Fibroblast of peridontal ligament (primary cell): ENCODE results near the gene MALRD1.
A peak's percentile ranks its signal among the peaks of the same experiment; 100 is the strongest.

ENCODE experiments used
- DNase-seq: peaks from one replicate; pipeline ENCODE4 v3.0.0-alpha.2; 2010; ENCODE audit errors: extremely low read depth

The MALRD1 gene

DNA sequence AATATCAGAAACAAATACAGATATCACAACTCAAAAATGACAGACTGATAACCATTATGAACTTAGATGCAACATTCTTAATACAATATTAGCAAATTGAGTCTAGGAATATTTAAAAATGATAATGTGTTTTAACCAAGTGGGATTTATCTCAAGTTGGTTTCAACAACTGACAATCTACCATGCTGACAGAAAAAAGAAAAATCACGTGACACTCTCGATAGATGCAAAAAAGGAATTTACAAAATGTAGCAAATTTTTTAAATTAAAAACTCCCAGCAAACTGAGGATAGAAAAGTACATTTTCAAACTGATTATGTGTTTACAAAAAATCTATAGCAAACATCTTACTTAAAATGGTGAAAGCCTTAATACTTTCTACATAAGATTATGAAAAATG lies 177.4 kb downstream of the MALRD1 start:
- no peak for DNase-seq

DNA sequence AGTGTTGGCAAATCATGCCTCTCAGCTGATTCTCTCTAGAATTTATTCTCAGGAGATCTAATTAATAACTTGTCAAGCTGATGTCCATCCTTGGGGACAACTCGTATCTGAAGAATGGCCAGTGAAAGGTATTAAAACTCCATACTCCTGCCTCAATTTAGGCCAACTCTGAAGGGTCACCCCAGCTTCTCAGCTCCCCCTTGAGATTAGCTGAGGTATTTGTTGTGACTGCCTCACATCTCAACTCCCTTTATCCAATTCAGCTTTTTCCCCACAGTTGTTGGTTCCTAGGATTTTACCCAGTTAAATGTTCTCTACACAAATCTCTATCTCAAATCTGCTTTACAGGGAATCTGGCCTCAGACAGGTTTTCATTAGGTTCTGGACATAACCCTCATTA lies 182.4 kb downstream of the MALRD1 start:
- no peak for DNase-seq

DNA sequence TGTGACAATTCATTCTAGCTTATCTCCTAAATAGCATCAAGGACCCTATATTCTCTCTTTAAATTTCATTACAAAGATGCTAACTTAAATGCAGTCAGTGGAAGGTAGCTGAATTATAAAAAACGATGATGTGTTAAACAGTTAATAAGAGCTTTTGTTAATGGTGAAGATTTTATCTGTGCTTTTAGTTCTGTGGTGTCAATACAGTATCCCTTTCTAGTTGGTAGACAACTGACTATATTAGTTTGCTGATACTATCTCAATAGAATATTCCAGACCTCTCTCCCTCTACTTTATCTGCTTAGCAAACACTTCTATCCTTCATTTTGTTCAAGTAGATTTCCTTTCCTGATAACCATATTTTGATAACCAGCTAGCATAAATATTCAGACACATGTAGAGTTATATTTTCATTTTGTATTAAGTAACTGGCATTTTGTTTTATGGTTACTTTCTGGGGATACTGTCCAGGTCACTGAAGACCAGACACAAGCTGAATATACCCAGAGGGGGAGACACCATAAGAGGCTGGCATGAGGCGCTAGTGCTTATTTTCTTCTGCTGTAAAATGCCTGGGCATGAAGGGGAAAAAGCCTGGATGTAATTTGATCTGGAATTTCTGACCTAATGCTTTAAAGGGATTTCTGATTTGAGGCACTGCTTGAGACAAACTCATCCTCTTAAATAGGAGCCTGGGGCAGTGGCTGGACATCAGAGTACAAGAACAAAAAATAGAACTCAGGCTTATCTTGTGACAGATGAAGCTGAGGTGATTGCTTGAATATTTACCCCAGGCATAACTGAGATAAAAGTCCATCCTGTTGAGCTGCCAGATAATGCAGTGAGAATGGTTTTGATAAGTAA lies 197.5 kb downstream of the MALRD1 start:
- peak; percentile 3 for DNase-seq

DNA sequence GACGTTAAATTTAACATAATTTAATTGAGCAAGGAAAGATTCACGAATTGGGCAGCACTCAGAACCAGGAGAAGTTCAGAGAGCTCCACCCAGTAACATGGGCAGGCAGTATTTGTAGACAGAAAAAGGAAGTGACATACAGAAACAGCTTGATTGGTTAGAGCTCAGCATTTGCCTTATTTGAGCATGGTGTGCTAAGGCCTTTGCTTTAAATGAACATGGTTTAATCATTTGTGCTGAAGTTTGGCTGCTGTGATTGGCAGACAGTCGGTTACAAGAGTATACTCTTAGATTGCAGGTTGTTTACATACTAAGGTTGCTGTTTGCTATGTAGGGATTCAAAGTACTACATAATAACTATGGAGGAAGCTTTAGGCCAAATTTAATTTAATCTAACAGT lies 199.2 kb downstream of the MALRD1 start:
- DNase-seq: no peak

DNA sequence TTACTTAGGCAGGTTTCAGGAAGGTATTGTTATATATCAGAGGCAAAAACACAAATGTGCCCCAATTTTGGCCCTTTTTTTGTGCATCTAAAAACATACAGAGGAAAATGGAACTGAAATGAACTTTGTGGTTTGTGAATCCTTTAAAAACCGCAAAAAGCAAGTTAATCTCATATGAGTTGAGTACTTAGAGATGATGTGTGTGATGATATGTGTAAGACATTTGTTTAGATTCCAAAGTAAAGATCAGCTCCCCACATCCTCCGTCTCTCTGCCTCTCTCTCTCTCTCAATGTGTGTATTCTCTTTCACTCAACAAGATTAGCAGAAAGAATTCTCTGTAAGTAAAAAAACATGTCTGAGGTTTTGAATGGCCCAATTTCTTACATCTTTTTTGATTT lies 201.9 kb downstream of the MALRD1 start:
- peak; percentile 59 for DNase-seq

DNA sequence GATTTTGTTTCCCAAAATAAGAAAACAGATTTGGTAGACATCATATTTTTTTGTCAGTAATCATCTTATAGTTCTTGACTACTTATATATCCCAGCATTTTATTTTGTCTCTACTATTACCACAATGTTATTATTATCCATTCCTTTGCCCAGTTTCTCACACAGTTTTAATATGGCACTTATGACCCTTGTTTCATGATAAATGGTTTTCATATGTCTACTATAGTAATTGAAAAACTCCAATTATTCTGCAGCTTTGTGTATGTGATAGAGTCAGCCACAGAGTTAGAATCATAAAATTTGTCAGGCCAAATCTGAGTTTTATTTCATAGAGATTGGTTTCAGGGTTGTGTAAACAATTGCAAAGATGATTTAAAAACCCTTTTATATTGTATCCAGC lies 203.9 kb downstream of the MALRD1 start:
- DNase-seq: peak; percentile 8

DNA sequence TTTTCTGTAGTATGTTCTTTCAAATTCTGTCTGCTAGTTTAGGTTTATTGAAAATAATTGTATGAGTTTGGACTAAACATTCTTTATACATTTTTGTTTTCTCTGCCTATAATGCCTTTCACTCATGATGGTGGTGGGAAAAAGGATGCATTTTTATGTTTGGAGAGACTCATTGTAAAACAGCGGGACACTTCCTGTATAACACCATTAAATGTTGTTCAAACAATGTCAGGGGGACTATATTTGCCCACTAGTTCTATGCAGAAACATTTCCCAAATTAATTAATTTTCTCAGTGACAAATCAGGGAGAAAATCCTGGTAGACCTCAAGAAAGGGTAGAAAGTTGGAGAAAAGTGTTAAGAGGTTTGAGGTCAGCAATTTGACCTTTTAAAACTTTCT lies 207.7 kb downstream of the MALRD1 start:
- DNase-seq: no peak

DNA sequence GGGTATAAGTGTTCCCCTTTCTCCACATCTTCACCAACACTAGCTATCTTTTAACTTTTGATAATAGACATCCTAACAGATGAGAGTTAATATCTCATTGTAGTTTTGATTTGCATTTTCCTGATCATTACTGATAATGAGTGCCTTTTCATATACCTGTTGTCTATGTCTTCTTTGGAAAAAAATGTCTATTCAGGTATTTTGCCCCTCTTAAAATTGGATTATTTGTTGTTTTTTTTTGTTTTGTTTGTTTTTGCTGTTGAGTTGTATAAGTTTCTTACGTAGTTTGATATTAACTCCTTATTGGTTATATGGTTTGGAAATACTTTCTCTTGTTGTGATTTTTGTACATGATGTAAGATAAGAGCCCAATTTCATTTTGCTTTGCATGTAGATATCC lies 214.7 kb downstream of the MALRD1 start:
- DNase-seq: no peak

DNA sequence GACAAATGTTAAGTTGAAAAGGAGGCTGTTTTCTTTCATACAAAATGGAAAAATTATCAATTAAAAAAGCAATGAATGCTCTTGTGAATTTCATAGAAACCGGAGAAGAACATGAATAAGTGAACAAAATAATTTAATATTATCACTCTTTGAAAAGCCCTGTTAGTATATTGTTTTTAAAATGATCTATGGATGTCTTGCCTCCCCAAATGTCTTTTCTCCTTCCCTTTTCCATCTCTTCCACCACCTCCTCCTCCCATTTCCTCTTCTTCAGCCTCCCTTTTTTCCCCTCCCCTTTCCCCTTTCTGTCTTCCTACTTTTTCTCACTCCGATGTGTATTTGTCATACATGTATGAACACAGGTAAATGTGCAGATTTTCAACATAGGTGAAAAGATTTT lies 234.7 kb downstream of the MALRD1 start:
- no peak for DNase-seq

DNA sequence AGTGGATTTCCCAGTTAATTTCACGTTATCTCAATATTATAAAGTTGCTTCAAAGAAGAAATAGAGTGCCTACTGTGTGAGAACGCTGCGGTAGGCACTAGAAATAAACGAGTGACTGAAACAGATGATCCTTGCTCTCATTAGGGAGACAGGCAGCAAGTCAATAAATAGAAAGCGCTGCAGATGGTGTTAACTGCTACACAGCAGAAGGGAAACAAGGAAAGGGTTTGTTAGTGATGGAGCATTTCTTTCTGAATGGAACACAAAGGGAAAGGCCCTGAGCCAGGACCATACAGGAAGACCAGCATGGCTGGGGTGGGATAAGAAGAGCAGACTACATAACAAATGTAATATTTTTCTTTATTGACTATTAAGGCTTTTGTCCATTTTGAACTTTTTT lies 235.2 kb downstream of the MALRD1 start:
- DNase-seq: no peak

DNA sequence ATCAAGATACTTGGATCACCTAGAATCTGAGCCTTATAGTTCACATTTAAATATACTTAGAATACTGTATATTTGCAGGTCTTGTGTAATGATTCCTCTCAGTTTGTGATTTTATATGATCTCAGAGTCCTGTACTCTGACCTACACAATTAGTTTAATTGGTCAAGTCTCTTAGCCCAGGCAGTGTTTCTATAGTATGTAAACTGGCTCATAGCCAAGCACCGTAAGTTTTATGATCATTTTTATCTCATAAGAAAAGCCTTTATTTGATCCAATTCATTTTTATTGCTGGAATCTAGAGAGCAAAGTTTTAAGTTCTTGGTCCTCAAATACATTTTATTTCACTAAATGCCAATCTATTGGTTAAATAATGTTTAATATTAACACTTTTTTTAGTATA lies 242.2 kb downstream of the MALRD1 start:
- no peak for DNase-seq

DNA sequence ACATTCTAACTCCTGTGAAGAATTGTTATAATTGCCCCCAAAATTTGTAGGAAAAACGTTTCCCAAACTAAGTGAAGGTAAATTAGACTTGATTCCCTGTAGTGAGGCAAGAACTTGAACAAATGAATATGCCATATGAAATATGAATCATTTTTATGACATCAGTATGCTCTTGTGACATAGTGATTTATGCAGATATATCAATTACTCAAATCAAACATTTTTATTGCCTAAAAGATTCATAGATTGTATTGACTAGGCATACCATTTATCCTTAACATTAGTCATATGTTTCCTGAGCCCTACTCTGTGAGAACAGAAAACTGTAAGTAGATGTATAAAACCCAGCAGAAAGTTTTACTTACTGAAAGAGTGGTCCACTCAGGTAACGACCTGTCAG lies 245.6 kb downstream of the MALRD1 start:
- DNase-seq: no peak

DNA sequence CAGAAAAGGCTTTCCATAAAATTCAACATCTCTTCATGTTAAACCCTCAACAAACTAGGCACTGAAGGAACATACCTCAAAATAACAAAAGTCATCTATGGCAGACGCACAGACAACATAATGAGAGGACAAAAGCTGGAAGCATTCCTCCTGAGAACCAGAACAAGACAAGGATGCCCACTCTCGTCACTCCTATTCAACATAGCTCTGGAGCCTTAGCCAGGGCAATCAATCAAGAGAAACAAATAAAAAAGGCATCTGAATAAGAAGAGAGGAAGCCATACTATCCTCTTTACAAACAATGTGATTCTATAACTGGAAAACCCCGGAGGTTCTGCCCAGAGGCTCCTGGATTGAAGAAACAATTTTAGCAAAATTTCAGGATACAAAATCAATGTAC lies 251.0 kb downstream of the MALRD1 start:
- no peak for DNase-seq

DNA sequence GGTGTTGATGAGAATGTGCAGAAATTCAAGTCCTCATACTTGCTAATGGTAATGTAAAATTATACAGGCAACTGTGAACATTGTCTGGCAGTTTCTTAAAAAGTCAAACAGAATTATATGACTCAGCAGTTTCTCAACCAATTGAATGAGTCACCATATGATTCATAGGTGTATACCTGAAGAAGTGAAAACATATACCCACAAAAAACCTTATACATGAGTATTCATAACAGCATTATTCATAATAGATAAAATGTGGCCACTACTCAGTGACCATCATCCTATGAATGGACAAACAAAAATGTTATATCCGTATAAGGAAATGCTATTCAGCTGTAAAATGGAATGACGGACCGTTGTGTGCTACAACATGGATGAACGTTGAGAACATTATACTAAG lies 253.5 kb downstream of the MALRD1 start:
- peak; percentile 10 for DNase-seq

DNA sequence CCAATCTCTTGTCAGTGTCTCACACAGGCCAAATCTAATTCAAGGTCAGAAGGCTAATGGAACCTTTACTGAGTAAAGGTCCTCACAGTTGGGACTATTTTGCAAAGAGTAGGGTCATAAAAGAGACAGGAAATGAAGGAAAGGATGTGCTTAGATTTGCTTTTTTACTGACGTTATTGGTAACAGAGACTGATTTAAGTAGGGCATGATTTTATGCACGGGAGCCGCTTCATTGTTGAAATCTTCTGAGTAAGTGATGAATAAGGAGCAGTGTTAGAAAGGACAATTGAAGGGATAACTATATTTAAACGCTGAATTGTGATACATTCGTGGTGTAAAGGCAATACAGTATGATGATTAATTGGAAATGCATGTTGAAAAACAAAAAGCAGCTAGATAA lies 261.5 kb downstream of the MALRD1 start:
- DNase-seq: no peak

DNA sequence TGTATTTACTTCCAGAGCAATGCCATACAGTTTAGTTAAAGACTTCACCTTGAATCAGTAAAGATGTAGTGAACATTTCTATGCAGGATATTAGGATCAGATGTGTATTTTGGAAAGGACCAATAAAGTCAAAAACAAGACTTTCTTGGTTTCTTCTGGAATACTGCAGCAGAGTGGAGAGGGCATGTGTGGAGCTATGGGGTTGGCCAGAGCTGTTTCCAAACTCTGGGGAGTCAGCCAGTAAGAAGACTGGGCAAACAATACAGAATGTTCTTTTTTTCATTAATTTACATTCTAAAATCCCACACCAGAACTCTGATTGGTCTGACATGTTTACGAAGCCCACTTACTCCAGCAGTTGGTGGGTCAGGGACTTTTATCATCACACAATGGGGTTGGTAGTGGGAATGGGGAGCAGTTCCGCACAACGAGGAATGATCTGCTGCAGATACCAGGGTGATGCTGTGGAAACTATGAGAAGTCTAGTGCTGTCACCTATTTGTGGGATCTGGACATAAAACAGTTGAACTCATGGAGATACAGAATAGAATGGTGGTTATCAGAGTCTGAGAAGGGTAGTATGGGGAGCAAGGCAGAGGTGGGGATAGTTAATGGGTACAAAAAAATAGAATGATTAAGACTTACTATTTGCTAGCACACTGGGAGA lies 267.7 kb downstream of the MALRD1 start:
- no peak for DNase-seq

DNA sequence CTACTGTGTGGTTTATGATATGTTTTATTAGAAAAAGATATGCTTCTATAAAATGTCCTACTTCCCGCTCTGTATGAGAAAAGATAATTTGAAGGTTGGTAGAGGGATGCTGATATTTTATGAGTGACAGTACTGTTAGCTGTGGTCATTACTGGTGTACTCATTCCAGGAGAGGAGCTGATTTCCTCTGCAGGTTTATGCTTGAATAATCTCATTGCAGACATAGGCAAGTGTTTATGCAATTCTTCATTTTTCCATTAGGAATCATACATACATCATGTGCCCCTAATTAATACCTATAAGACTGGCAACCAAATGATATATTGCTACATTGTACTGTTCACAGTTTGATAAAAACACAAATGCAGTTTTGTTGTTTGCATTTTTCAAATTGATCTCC lies 269.4 kb downstream of the MALRD1 start:
- DNase-seq: no peak

DNA sequence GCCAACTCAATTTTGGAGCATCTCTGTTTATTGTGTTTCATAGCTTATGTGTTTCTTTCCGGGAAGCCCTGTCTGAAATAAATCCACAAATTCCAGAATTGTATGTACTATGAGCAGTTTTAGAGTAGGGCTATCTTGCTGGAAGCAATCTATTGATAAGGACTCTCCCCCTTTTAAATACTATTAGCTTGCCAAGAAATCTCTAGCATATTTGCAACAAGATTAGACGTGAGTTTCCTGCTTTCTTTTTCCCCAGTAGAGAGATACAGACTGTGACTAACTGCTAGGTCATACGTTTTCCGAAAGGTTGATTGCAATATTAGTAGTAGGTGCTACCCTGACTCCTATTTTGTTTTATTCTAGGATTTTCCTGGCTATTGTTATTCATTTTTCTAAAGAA lies 277.0 kb downstream of the MALRD1 start:
- DNase-seq: no peak

DNA sequence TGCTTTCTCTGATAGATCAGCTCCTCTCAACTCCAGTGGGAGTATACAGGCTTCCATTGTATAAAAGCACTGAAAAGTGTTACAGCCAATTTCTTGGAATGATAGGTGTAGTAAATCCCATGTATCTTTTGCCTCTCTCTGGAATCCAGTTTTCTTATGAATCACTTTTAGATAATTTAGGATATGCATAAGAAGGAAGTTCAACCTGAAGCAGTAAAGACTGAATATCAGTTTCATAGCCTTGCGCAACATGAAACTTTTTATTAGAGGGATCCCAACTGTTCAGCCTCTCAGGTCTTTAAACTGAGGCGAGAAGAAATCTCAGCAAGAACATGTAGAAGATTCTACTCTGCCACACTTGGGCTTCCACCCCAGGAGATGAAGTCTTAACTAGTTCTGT lies 280.0 kb downstream of the MALRD1 start:
- DNase-seq: no peak

DNA sequence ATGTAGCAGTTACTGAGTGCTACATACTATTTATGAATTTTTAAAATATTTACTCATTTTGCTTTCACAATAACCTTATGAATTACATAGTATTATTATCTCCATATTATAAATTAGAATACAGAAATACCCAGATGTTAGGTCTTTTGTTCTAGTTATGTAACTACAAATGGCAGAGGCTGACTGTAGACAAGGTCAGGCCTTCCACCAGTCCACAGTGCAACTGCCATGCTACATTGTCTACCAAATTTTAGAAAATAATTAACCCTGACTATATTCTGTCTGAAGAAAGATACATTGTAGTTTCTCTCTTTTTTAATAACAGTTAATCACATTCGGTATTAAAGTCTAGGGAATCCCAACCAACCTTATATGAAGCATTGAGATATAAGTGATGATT lies 280.9 kb downstream of the MALRD1 start:
- no peak for DNase-seq

DNA sequence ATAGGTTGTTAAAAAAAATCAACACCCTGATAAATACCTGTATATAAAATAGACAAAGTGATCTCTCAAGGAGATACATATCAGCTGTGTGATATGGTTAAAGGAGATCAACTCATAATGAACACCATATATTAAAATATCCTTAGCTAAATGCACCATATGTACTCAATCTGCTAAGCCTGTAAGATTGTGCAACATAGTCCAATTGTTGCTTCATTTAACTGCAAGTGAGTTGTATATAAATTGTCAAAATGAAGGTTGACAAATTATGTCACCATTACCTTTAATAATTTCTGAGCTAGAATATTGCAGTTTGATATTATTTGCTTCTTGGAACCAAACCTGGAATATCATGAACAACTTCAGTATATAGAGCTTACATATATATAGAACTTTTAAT lies 283.7 kb downstream of the MALRD1 start:
- peak; percentile 1 for DNase-seq

DNA sequence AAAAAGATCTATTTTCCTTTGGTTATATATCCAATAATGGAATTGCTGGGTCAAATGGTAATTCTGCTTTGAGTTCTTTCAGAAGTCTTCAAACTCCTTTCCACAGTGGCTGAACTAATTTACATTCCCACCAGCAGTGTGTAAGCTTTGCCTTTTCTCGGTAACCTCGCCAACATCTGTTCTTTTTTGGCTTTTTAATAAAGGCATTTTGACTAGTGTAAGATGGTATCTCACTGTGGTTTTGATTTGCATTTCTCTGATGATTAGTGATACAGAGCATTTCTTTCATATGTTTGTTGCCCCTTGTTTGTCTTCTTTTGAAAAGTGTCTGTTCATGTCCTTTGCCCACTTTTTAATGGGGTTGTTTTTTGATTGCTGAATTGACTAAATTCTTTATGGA lies 285.0 kb downstream of the MALRD1 start:
- no peak for DNase-seq

DNA sequence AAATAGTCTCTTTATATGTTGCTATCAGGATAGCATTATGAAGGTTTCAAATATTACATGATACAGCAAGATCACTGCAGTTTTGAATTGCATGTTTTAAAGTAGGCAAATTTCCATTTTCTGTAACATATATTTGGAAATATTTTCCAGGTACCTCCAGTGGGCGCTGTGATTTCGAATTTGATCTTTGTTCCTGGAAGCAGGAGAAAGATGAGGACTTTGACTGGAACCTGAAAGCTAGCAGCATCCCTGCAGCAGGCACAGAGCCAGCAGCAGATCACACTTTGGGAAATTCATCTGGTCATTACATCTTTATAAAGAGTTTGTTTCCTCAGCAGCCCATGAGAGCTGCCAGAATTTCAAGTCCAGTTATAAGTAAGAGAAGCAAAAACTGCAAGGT lies 299.0 kb downstream of the MALRD1 start:
- DNase-seq: no peak

DNA sequence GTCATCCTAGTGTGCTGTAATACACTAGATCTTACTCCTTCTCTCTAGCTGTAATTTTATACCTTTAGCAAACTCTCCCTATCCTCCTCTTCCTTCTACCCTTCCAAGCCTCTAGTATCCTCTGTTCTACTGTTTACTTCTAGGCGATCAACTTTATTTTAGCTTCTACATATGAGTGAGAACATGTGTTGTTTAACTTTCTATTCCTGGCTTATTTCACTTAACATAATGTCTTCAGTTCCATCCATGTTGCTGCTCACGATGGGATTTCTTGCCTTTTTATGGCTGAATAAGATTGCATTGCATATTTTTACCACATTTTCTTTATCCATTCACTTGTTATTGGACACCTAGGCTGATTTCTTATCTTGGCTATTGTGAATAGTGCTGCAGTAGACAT lies 318.6 kb downstream of the MALRD1 start:
- no peak for DNase-seq
